MM.1S (cell line): ENCODE results near the gene PACRG.

Experiments
- EZH2 ChIP-seq: fragments of 300-600 bp; sonication (generic); optimal IDR thresholded peaks from 2 replicates; pipeline ENCODE3; 2017; ENCODE audit warnings: low read depth, mild to moderate bottlenecking, antibody characterized with exemption, low read length, mixed read lengths
- EZH2phosphoT487 ChIP-seq: fragments of 300-600 bp; sonication (generic); IDR thresholded peaks from 2 replicates; pipeline ENCODE4 v1.6.1; 2018; ENCODE audit warnings: antibody characterized with exemption, low read length
- TF ChIP-seq, protein P1 (sequence below): fragments of 300-600 bp; sonication (generic); IDR thresholded peaks from 2 replicates; pipeline ENCODE4 v1.5.1; 2016; ENCODE audit warnings: antibody characterized with exemption, low read length, mixed read lengths

DNA sequence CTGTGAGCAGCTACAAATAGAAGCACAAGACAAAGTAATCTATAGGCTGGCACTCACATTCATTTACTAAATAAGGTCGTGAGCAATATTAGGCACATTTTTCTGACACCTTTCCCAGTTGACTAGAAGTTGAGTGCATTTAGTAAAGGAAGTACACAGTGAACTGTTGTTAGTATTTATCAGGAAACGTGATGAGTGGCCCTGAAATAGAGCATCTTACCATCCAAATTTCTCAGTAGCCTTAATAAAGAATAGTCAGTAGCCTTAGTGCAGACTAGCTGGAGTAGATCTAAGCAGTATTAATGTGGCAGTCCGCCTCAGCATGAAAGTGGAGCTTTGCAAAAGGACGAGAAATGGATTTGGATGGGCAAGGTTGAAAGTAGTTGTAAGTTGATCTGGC is 481.2 kb downstream of the PACRG start:
- TF ChIP-seq, protein P1, sequence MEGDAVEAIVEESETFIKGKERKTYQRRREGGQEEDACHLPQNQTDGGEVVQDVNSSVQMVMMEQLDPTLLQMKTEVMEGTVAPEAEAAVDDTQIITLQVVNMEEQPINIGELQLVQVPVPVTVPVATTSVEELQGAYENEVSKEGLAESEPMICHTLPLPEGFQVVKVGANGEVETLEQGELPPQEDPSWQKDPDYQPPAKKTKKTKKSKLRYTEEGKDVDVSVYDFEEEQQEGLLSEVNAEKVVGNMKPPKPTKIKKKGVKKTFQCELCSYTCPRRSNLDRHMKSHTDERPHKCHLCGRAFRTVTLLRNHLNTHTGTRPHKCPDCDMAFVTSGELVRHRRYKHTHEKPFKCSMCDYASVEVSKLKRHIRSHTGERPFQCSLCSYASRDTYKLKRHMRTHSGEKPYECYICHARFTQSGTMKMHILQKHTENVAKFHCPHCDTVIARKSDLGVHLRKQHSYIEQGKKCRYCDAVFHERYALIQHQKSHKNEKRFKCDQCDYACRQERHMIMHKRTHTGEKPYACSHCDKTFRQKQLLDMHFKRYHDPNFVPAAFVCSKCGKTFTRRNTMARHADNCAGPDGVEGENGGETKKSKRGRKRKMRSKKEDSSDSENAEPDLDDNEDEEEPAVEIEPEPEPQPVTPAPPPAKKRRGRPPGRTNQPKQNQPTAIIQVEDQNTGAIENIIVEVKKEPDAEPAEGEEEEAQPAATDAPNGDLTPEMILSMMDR = no peak
- no peak for TF ChIP-seq EZH2phosphoT487
- no peak for TF ChIP-seq EZH2
